ENCODE results near the gene TDG.
"Not testable (repeated sequence)": the region's sequence is repeated elsewhere in the genome, so short reads cannot be mapped to it uniquely, and the experiment has no call there.

Gene TDG

GRCh38 chr12:103962493-103962892 is 3.2 kb upstream of the TDG start:
- DNase-seq = no peak

- no peak for DNase-seq
These were observed 867 bp upstream of the TDG start for GRCh38 chr12:103964805-103965204.

- DNase-seq = no peak
These were observed 450 bp upstream of the TDG start for GRCh38 chr12:103965255-103965589.

GRCh38 chr12:103966736-103967135 is 1.1 kb downstream of the TDG start:
- DNase-seq = no peak

- no peak for DNase-seq
These were observed 3.7 kb downstream of the TDG start for GRCh38 chr12:103969391-103969790.

GRCh38 chr12:103973909-103974308 is 8.2 kb downstream of the TDG start:
- no peak for DNase-seq

- no peak for DNase-seq
These were observed 9.7 kb downstream of the TDG start for GRCh38 chr12:103975368-103975767.

- DNase-seq = no peak
These were observed 12.8 kb downstream of the TDG start for GRCh38 chr12:103978384-103978982.

- no peak for DNase-seq
These were observed 21.2 kb downstream of the TDG start for GRCh38 chr12:103986829-103987228.

GRCh38 chr12:103994235-103994634 is 28.6 kb downstream of the TDG start:
- DNase-seq = no peak

GRCh38 chr12:103996595-103996994 is 30.9 kb downstream of the TDG start:
- no peak for DNase-seq

GRCh38 chr12:103997286-103997900 is 31.7 kb downstream of the TDG start:
- DNase-seq = no peak

- no peak for DNase-seq
These were observed 33.3 kb downstream of the TDG start for GRCh38 chr12:103998976-103999375.

- no peak for DNase-seq
These were observed 35.2 kb downstream of the TDG start for GRCh38 chr12:104000807-104001434.

- DNase-seq = no peak
These were observed 37.0 kb downstream of the TDG start for GRCh38 chr12:104002686-104003085.

GRCh38 chr12:104003596-104003995 is 37.9 kb downstream of the TDG start:
- DNase-seq = no peak

GRCh38 chr12:104006929-104007328 is 41.3 kb downstream of the TDG start:
- no peak for DNase-seq

- DNase-seq = no peak
These were observed 44.4 kb downstream of the TDG start for GRCh38 chr12:104010121-104010520.

- no peak for DNase-seq
These were observed 45.0 kb downstream of the TDG start for GRCh38 chr12:104010606-104011169.

- DNase-seq = no peak
These were observed 45.6 kb downstream of the TDG start for GRCh38 chr12:104011253-104011652.

GRCh38 chr12:104012331-104012730 is 46.7 kb downstream of the TDG start:
- DNase-seq = no peak

- DNase-seq = not testable (repeated sequence)
These were observed 56.2 kb downstream of the TDG start for GRCh38 chr12:104021862-104022261.

- DNase-seq = no peak
These were observed 57.1 kb downstream of the TDG start for GRCh38 chr12:104022786-104023185.

- no peak for DNase-seq
These were observed 58.0 kb downstream of the TDG start for GRCh38 chr12:104023710-104024109.
